Measurements from ENCODE around the gene LY6G6F. TPM values are rescaled to one million over a fixed set of nuclear protein-coding genes. Genes with fewer than 3 reads are reported as not detected.
"Not testable (repeated sequence)": the region's sequence is repeated elsewhere in the genome, so short reads cannot be mapped to it uniquely, and the experiment has no call there.

Gene LY6G6F
- total and polyA plus RNA-seq, 4 donors = 0.21 to 2.2 TPM; not detected in 2

GRCh38 chr6:31705931-31706330 is 735 bp upstream of the LY6G6F start:
- Histone ChIP-seq H3K4me3 (no peak overlapping the region), H3K4me1 (ENCODE audit: control insufficient read depth in 5 of 5, insufficient read depth in 5 of 5, low read length in 5 of 5) (peaks cover 6 to 13% (median 9%) of the 10 kb centered on the region in 5 donors), H3K27ac (ENCODE audit: low read depth in 1 of 2, low read length in 1 of 2) (no peak overlapping the region), H3K36me3 (ENCODE audit: control insufficient read depth in 4 of 4, insufficient read depth in 4 of 4, low read length in 4 of 4) (peaks cover 0 to under 1% (median under 1%) of the 10 kb centered on the region in 4 donors), H3K9ac (ENCODE audit: insufficient read depth in 1 of 2, low read length in 2 of 2) (no peak overlapping the region), H3K9me3 (ENCODE audit: control insufficient read depth in 4 of 4, insufficient read depth in 3 of 4, low read length in 3 of 4) (no peaks in the 10 kb centered on the region), H3K27me3 (ENCODE audit: control insufficient read depth in 3 of 3, insufficient read depth in 3 of 3, low read length in 2 of 3) (no peaks in the 10 kb centered on the region)
- TF ChIP-seq CTCF (IDR thresholded peaks at IDR 0.05; ENCODE audit: control extremely low read depth, extremely low read depth) = no peak
- 94 to 96% methylated on average over 6 of the region's 6 CpGs for WGBS, 2 donors
- ATAC-seq (ENCODE audit: insufficient read depth, low FRiP score) (no peak), DNase-seq (no peak)

- WGBS, 2 donors = 85 to 88% methylated on average over 10 of the region's 10 CpGs
- DNase-seq = no peak
- Histone ChIP-seq H3K4me1 (ENCODE audit: control insufficient read depth in 5 of 5, insufficient read depth in 5 of 5, low read length in 5 of 5) (peaks cover 0 to 8% (median 0%) of the 10 kb centered on the region in 5 donors), H3K36me3 (ENCODE audit: control insufficient read depth in 4 of 4, insufficient read depth in 4 of 4, low read length in 4 of 4) (no peaks in the 10 kb centered on the region), H3K9me3 (ENCODE audit: control insufficient read depth in 4 of 4, insufficient read depth in 3 of 4, low read length in 3 of 4) (no peaks in the 10 kb centered on the region), H3K4me3 (no peak overlapping the region), H3K27ac (ENCODE audit: low read depth in 1 of 2, low read length in 1 of 2) (no peak overlapping the region), H3K9ac (ENCODE audit: insufficient read depth in 1 of 2, low read length in 2 of 2) (no peak overlapping the region), H3K27me3 (ENCODE audit: control insufficient read depth in 3 of 3, insufficient read depth in 3 of 3, low read length in 2 of 3) (no peaks in the 10 kb centered on the region)
- no peak for ATAC-seq (ENCODE audit: insufficient read depth, low FRiP score)
- no peak for TF ChIP-seq CTCF (IDR thresholded peaks at IDR 0.05; ENCODE audit: control extremely low read depth, extremely low read depth)
Measured at GRCh38 chr6:31707701-31708100, 1.0 kb downstream of the LY6G6F start.

- no peak for ATAC-seq (ENCODE audit: insufficient read depth, low FRiP score)
- Histone ChIP-seq H3K27me3 (ENCODE audit: control insufficient read depth in 3 of 3, insufficient read depth in 3 of 3, low read length in 2 of 3) (no peaks in the 10 kb centered on the region), H3K27ac (ENCODE audit: low read depth in 1 of 2, low read length in 1 of 2) (no peak overlapping the region), H3K4me1 (ENCODE audit: control insufficient read depth in 5 of 5, insufficient read depth in 5 of 5, low read length in 5 of 5) (peaks cover 0 to 8% (median 0%) of the 10 kb centered on the region in 5 donors), H3K9me3 (ENCODE audit: control insufficient read depth in 4 of 4, insufficient read depth in 3 of 4, low read length in 3 of 4) (no peaks in the 10 kb centered on the region), H3K9ac (ENCODE audit: insufficient read depth in 1 of 2, low read length in 2 of 2) (no peak overlapping the region), H3K36me3 (ENCODE audit: control insufficient read depth in 4 of 4, insufficient read depth in 4 of 4, low read length in 4 of 4) (no peaks in the 10 kb centered on the region), H3K4me3 (no peak overlapping the region)
- DNase-seq = no peak
- 96 to 100% methylated on average over 3 of the region's 3 CpGs for WGBS, 2 donors
- no peak for TF ChIP-seq CTCF (IDR thresholded peaks at IDR 0.05; ENCODE audit: control extremely low read depth, extremely low read depth)
Measured at GRCh38 chr6:31708224-31708623, 1.6 kb downstream of the LY6G6F start.

GRCh38 chr6:31709157-31709556 is 2.5 kb downstream of the LY6G6F start:
- ATAC-seq (ENCODE audit: insufficient read depth, low FRiP score); H3K27ac ChIP-seq (ENCODE audit: low read depth in 1 of 2, low read length in 1 of 2); H3K36me3 ChIP-seq (ENCODE audit: control insufficient read depth in 4 of 4, insufficient read depth in 4 of 4, low read length in 4 of 4); H3K9ac ChIP-seq (ENCODE audit: insufficient read depth in 1 of 2, low read length in 2 of 2); DNase-seq; H3K4me1 ChIP-seq (ENCODE audit: control insufficient read depth in 5 of 5, insufficient read depth in 5 of 5, low read length in 5 of 5); H3K27me3 ChIP-seq (ENCODE audit: control insufficient read depth in 3 of 3, insufficient read depth in 3 of 3, low read length in 2 of 3); H3K9me3 ChIP-seq (ENCODE audit: control insufficient read depth in 4 of 4, insufficient read depth in 3 of 4, low read length in 3 of 4); H3K4me3 ChIP-seq: not testable (repeated sequence)
- 77% methylated on average over 11 of the region's 11 CpGs for WGBS, 2 donors
